ENCODE data around the gene WWOX. TPM values are rescaled to one million over a fixed set of nuclear protein-coding genes. Genes with fewer than 3 reads are reported as not detected.

Gene WWOX
- total RNA-seq, 1 donor from 2014 or later: 29.6 TPM

DNA sequence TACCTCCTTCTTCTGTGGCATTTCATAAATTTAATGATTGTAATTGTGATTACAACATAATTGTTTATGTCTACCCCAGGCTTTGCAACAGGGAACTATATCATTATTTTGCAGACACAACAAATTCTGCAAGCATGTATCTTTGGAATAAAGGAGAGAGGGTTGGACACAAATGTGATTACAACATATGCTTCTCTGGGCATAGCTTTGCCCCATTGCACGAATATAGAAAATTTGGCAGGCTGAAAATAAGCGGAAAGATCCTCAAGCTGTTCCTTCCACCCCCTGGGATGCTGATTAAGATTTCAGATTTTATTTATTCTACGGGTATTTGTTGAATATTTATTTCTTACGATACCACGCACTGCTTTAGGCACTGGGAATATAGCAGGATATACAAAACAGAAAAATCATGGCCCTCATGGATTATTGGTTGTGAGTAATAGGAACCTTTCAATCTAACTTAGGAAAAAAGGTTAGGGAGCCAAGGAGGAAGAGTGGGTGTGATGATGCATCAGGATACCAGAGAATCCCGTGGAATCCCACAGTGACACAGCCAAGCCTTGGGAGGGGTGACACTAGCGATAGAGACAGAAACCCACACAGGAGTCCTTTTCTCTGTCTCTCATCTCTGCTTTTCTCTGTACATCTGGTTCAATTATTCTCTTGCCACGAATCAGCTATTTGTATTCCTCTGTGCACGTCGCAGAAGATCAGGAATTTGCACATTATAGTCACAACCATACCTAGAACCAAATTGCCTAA is 980.4 kb downstream of the WWOX start:
- DNase-seq (ENCODE audit: low read depth): no peak
- TF ChIP-seq, protein P1, sequence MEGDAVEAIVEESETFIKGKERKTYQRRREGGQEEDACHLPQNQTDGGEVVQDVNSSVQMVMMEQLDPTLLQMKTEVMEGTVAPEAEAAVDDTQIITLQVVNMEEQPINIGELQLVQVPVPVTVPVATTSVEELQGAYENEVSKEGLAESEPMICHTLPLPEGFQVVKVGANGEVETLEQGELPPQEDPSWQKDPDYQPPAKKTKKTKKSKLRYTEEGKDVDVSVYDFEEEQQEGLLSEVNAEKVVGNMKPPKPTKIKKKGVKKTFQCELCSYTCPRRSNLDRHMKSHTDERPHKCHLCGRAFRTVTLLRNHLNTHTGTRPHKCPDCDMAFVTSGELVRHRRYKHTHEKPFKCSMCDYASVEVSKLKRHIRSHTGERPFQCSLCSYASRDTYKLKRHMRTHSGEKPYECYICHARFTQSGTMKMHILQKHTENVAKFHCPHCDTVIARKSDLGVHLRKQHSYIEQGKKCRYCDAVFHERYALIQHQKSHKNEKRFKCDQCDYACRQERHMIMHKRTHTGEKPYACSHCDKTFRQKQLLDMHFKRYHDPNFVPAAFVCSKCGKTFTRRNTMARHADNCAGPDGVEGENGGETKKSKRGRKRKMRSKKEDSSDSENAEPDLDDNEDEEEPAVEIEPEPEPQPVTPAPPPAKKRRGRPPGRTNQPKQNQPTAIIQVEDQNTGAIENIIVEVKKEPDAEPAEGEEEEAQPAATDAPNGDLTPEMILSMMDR (conservative IDR thresholded peaks at IDR 0.05; ENCODE audit: low read depth, low read length): no peak

DNA sequence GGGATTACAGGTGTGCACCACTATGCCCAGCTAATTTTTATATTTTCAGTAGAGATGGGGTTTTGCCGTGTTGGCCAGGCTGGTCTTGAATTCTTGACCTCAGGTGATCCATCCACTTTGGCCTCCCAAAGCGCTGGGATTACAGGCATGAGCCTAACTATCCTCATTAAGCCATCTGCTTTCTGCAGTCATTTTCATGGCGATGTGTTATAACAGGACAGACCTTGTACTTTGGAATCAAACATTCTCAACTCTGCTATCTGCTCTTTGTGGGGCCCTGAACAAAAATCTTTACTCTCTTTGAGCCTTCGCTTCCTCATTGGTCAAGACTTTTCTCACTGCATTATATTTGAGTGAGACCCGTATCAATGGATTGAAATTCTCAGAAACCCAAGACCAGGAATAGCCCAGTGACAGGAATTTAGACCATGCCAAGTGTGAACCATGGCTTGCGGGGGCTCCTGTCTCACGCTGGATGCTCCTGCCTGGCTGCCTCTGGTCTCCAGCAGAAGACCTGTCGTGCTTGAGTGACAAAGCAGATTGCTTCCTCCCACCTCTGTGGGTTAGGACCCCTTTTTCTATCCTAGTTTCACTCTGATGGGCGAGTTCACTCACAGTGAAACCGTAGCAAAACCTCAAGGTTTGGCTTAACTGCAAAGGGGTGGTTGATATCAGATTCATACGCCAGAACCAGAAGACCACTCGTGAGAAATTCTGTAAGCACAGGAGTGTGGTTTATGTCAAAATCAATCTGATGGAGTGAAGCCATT is 982.0 kb downstream of the WWOX start:
- H3K4me3 ChIP-seq (ENCODE audit: low read depth, low read length): no peak overlapping the region
- TF ChIP-seq, protein P1 (conservative IDR thresholded peaks at IDR 0.05; ENCODE audit: low read depth, low read length): no peak
- no peak for DNase-seq (ENCODE audit: low read depth)

More for the DNA sequence above, 980.4 kb downstream of the WWOX start:
- no peak overlapping the region for H3K4me3 ChIP-seq (ENCODE audit: low read depth, low read length)

DNA sequence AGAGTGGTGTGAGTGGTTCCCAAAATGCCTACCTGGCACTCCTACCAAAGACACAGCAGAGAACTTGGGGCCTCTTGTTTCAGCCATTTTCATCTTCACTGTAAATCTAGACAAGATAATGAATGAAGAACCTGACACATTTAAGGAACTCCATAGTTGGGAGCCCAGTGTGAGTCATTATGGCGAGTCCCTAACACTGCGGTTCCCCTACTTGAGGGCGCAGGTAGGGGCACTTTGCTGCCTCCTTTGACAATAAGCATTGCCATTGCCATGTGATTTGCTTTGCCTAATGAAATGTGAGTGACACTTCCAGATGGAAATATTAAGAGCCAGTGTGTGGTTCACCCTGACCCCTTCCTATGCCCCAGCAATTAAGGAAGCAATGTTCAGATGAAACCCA is 983.5 kb downstream of the WWOX start:
- TF ChIP-seq, protein P1 (conservative IDR thresholded peaks at IDR 0.05; ENCODE audit: low read depth, low read length): no peak
- H3K4me3 ChIP-seq (ENCODE audit: low read depth, low read length): no peak overlapping the region
- DNase-seq (ENCODE audit: low read depth): no peak

DNA sequence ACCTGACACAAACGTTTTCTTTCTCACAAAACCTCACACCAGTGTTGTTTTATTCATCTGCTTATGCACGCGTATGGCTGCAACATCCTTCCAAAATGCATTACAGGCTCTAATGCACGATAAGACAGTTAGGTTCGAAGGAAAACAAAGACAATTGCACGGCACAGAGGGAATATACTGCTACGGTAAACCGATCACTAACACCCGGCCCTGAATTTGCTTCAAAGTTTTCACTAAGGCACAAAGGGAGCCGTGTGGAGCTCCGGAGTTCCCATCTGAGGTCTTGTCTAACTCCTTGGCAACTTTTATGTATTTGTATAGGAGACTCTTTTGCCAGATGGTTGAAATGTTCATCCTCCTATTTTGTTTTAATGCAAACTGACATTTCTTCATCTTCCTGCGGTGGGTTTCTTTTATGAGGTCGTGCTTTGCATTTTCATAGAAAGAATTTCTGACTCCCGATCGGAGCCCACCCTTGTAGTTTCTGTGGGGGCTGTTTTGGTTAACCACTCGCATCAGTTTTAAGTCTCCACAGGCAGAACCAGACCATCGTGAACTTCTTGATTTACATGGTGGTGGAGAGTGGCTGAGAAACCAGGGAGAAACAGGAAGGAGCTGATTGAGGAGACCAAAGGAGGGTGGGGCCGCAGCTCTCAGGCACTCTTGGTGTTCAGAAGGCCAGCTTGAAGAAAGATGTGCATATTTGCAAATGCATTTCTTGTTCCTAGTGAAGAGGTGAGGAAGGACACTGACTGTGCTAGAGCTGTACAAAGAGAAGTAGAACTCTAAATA is 984.2 kb downstream of the WWOX start:
- no peak for DNase-seq (ENCODE audit: low read depth)
- H3K4me3 ChIP-seq (ENCODE audit: low read depth, low read length): no peak overlapping the region
- TF ChIP-seq, protein P1 (conservative IDR thresholded peaks at IDR 0.05; ENCODE audit: low read depth, low read length): no peak

DNA sequence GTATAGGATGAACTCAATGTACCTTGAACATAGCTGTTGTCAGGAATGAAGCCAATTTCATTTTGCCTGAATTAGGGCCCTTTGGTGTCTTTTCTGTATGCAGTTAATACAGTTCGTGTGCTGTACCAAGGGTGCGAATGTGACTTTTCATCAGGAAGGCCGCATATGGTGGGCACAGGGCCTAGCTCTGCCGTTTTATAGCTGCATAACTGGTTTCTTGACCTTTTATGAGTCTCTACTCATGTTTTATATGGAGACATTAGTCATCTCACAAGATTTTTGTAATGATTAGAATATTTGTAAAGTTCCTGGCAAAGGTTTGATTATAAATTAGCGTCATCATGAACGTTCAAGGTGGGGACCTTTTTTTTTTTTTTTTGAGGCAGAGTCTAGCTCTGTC is 989.5 kb downstream of the WWOX start:
- TF ChIP-seq, protein P1 (conservative IDR thresholded peaks at IDR 0.05; ENCODE audit: low read depth, low read length): no peak
- no peak for DNase-seq (ENCODE audit: low read depth)
- no peak overlapping the region for H3K4me3 ChIP-seq (ENCODE audit: low read depth, low read length)

DNA sequence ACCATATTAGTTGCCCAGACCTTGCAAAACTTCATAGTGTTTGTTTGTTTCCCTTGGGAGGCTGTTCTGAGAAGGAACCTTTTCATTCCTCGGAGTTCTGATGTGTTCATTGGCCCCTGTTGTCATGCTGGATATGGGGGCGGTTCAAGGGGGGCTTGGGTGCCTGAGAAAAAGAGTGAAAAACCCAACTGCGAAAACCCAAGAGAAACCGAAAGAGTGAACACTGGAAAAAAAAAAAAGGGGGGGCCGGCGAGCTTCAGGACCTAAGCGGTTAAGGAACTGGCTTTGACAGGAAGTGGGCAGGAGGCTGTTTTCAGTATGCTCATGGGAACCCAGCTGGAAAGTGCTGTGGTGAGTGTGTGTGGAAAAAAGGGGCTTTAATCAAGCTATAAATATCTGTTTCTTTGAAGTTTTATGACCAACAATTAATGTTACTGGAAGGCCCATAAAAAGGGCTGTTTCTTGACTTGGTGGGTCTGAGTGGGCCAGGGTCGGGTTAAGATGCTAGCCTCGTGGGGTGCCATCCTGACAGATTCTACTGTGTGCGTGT is 990.4 kb downstream of the WWOX start:
- TF ChIP-seq, protein P1 (conservative IDR thresholded peaks at IDR 0.05; ENCODE audit: low read depth, low read length): no peak
- H3K4me3 ChIP-seq (ENCODE audit: low read depth, low read length): no peak overlapping the region
- no peak for DNase-seq (ENCODE audit: low read depth)

Measured in epithelial cell of proximal tubule (primary cell).